DND-41 (cell line): Measurements from ENCODE around the gene PHF2.

ENCODE experiments used
- CTCF ChIP-seq: IDR thresholded peaks from 2 replicates; pipeline ENCODE4 v1.5.1; 2012; ENCODE audit warnings: borderline replicate concordance, low read length, moderate library complexity, mild to moderate bottlenecking; ENCODE audit not compliant: poor library complexity, severe bottlenecking; ENCODE audit errors: extremely low read depth
- EZH2 ChIP-seq: IDR thresholded peaks from 3 replicates; pipeline ENCODE4 v1.6.1; 2012; ENCODE audit warnings: borderline replicate concordance, low read depth, mild to moderate bottlenecking, moderate library complexity, low read length, inconsistent platforms; ENCODE audit not compliant: severe bottlenecking

GRCh38 chr9:93636172-93636661 lies 59.8 kb downstream of the PHF2 start:
- TF ChIP-seq CTCF, result no peak
- no peak for TF ChIP-seq EZH2
